Smooth muscle cell of the brain vasculature (primary cell): ENCODE data around the gene OGFOD3.
A peak's percentile ranks its signal among the peaks of the same experiment; 100 is the strongest.
"Not testable (repeated sequence)": the region's sequence is repeated elsewhere in the genome, so short reads cannot be mapped to it uniquely, and the experiment has no call there.

Source experiments
- DNase-seq: peaks from one replicate; pipeline ENCODE4 v3.0.0-alpha.2; 2012; ENCODE audit warnings: low read depth, low spot score

The OGFOD3 gene

GRCh38 chr17:82355770-82356427 is 62.5 kb downstream of the OGFOD3 start:
- no peak for DNase-seq

- DNase-seq = no peak
Observed at GRCh38 chr17:82354804-82355308, 63.5 kb downstream of the OGFOD3 start.

DNA sequence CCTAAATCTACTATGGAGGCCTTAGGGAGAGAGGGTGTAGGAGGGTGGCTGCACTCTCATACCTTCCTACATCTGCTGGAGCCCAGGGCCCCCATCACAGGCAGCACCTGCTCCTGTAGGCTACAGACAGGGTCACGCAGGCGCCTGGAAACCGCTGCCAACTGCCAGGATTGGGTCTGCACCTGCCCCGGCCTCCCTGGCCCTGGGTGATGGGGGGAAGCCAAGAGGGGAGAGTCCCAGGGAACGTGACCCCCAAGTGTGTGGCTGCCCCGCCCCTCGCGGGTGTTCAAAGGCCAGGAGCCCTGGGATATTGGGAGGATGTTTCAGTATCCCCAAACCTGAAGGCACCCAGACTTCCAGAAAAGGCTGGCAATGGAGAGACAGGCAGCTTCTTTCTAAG is 64.9 kb downstream of the OGFOD3 start:
- no peak for DNase-seq

DNA sequence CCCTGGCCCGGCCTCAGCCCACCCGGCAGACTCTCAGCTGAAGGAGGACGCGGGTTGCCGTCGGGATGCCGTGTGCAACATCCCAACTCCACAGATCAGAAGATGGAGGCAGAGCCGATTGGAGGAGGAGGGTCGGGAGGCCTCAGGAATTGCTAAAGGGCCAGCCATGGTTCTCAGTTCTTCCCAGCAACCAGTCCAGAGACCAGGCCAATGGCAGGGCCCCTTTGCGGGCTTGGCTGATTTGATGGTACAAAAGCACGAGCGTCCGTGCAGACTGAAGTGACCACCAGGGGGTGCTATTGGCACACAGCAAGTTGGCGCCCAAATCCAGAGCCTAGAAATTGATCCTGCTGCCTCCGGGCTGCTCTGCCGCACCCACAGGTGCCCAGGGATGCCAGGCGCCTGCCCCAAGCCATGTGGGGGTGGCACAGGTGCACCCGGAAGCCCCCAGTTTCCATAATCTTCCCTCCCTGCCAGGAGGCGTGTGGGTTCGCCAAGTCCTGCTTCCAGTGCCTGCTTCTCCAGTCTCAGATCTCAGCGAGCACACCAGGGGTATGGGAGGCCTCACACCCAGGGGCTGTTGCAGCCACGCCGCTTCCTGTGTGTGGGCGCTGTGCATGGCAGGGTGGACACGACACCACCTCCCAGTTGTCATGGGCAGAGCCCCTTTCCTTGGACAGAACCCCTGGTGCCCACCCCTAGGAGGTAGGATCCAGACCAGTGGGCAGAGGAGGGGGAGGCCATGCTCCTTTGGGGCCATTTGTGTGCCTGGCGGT is 66.5 kb downstream of the OGFOD3 start:
- peak; percentile 86 for DNase-seq

DNA sequence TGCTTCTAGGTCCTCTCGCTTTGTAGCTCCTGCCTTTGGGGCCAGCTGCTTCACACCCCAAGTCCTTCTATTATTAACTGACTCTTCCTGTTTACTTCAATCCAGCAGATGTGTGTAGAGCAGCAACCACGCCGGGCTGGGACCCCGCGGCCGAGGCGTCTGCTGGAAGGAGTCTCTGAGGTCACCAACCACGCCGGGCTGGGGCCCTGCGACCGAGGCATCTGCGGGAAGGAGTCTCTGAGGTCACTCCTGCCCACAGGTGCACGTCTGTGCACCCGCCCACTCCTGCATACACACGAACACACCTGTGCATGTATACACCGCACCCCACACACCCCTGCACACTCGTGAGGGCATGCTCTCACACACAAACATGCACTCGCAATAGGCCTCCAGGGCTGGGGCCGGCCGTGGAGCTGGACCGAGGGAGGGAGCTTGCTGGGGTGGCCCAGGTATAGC is 67.1 kb downstream of the OGFOD3 start:
- no peak for DNase-seq

- DNase-seq = no peak
Observed at GRCh38 chr17:82350182-82351030, 68.0 kb downstream of the OGFOD3 start.

- no peak for DNase-seq
Observed at GRCh38 chr17:82349287-82349701, 69.1 kb downstream of the OGFOD3 start.

DNA sequence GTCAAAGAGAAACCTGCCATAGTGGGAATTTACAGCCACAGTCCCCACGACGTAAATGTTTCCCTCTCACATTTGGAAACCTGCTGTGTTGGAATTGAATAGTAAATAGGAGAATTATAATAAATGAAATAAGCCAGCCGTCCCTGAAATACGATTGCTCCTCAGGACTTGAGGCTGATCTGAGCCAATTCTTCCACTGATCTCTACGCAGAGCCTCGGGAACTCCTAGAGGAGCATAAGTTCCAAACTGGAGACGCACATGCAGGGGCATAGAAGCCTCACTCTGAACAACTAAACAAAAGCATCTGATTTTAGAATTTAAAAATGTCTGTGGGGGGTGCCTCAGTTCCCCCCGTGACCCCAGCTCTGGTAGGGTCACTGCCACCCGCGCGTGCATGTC is 69.5 kb downstream of the OGFOD3 start:
- no peak for DNase-seq

DNA sequence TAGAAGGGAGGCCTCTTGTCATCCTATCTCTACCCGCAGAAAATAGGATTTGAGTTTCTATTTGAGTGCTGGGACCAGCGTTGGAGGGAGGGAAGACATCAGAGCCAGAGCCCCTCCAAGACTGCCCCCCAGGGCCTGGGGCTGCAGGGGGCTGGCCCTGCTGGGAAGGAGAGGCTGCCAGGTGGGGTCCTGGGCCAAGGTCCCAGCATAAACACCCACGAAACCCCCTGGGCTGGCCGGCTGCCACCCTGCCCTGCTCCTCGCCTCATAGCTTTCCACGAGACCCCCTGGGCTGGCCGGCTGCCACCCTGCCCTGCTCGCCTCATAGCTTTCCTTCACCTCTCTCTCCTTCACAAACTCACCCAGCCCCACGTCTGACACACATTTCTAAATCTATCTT is 70.0 kb downstream of the OGFOD3 start:
- DNase-seq = no peak

GRCh38 chr17:82347994-82348393 is 70.4 kb downstream of the OGFOD3 start:
- DNase-seq = not testable (repeated sequence)

GRCh38 chr17:82346342-82347300 is 71.8 kb downstream of the OGFOD3 start:
- no peak for DNase-seq

GRCh38 chr17:82345151-82345976 is 73.0 kb downstream of the OGFOD3 start:
- no peak for DNase-seq

DNA sequence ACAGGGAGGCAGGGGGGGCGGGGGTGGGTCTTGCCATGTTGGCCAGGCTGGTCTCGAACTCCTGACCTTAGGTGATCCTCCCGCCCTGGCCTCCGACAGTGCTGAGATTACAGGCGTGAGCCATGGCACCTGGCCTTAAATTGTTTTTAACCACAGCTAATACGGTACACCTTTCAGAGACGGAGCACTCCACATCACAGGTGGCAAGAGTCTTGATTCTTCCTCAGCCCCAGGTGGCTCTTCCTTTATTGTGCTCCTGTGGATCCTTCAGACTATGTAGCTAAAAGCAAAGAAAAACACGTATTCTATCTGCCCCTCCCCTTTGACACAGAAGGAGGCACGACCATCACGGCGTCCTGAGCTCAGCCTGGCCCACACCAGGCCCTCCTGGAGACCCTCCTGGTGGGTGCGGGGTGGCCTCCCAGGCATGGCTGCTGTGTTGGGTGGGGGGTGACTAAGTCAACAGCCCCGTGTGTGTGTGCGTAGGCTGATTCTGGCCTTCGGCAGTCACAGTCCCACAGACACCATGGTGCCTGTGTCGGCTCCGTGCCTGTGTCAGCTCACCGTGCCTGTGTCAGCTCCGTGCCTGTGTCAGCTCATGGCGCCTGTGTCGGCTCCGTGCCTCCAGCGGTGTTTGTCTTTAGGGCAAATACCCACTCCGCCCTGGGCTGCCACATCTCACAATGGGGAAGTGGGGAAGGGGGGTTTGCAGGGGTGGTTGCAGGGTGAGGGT is 74.0 kb downstream of the OGFOD3 start:
- DNase-seq = no peak

DNA sequence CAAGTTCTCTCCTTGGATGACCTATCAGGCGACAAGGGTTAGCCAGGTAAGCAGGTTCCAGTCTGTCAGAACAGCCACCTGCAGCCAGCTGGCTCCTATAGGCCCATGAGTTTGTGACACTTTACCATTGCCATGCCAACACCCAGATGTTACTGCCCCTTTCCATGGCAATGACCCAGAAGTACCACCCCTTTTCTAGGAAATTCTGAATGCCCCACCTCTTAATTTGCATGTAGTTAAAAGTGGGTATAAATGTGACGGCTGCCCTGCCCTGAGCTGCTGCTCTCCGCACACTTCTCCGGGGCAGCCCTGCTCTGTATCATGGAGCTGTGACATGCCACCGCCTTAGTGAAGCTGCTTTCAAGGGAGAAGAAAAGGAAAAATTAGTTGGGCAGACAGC is 74.8 kb downstream of the OGFOD3 start:
- no peak for DNase-seq

- DNase-seq = no peak
Observed at GRCh38 chr17:82342361-82343079, 75.9 kb downstream of the OGFOD3 start.

GRCh38 chr17:82339634-82340580 is 78.5 kb downstream of the OGFOD3 start:
- no peak for DNase-seq
